ENCODE measurements around the gene CLEC18B. TPM values are rescaled to one million over a fixed set of nuclear protein-coding genes. Genes with fewer than 3 reads are reported as not detected.

The CLEC18B gene
- total and polyA plus RNA-seq, 2 of the 4 experiments (the other 2 are of a cell fraction): 0.17 TPM; not detected in 1

DNA sequence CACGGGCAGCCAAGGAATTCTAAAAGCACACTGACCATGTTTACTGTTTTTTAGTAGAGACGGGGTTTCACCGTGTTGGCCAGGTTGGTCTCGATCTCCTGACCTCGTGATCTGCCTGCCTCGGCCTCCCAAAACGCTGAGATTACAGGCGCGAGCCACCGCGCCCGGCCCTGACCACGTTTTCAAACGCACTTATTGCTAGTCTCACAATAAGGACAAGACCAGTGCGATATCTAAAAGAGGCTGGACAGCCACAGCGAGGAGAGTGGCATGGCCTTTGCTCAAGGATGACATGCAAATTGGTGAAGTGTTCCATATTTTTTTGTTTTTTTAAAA, 35.0 kb upstream of the CLEC18B start:
- Histone ChIP-seq H2AFZ (replicated peaks; ENCODE audit: low read length, poor library complexity) (no peak overlapping the region), H2AK9ac (replicated peaks; ENCODE audit: low read depth, low read length, poor library complexity) (no peak overlapping the region), H2BK15ac (ENCODE audit: low read depth, low read length) (no peak overlapping the region), H3K14ac (replicated peaks; ENCODE audit: low read depth, low read length) (no peak overlapping the region), H3K9me1 (ENCODE audit: insufficient read depth, low read length) (peaks cover 15% of the 10 kb centered on the region), H4K91ac (ENCODE audit: insufficient read depth, low read depth, low read length) (no peak overlapping the region), H3K23ac (ENCODE audit: low read depth, low read length) (no peak overlapping the region), H3K27ac (ENCODE audit: insufficient read depth, low read length) (no peak overlapping the region), H3K36me3 (ENCODE audit: control insufficient read depth, insufficient read depth, low read length) (peaks cover 48% of the 10 kb centered on the region), H3K18ac (ENCODE audit: low read depth, low read length) (no peak overlapping the region), H2BK20ac (ENCODE audit: low read depth, low read length) (no peak overlapping the region), H3K56ac (ENCODE audit: extremely low read depth, insufficient read depth, low read length) (no peak overlapping the region), H2BK5ac (ENCODE audit: low read depth, low read length, poor library complexity, severe bottlenecking) (no peak overlapping the region), H3K4ac (ENCODE audit: low read depth, low read length) (no peak overlapping the region), H3K27me3 (ENCODE audit: control insufficient read depth, insufficient read depth, low read length) (no peaks in the 10 kb centered on the region), H2AK5ac (ENCODE audit: low read depth, low read length) (no peak overlapping the region), H3K4me1 (ENCODE audit: control insufficient read depth, insufficient read depth, low read length) (no peaks in the 10 kb centered on the region), H3K9me3 (ENCODE audit: control insufficient read depth, insufficient read depth, low read length) (no peaks in the 10 kb centered on the region), H3K9ac (ENCODE audit: low read depth, low read length) (no peak overlapping the region), H3K4me2 (ENCODE audit: low read depth, low read length) (no peak overlapping the region), H3K79me1 (ENCODE audit: low read depth in 1 of 2, low read length in 2 of 2) (peaks cover 4 to 20% of the 10 kb centered on the region in 2 experiments; a peak in 3 of 4 replicates), H2BK120ac (ENCODE audit: low read depth, low read length) (no peak overlapping the region), H4K8ac (ENCODE audit: low read depth in 2 of 2, low read length in 2 of 2) (no peak overlapping the region), H4K20me1 (ENCODE audit: insufficient read depth, low read length) (no peaks in the 10 kb centered on the region), H3K4me3 (ENCODE audit: insufficient read depth, low read depth, low read length) (no peak overlapping the region), H4K5ac (ENCODE audit: low read depth, low read length) (no peak overlapping the region)
- no TSS peak for BruUV-seq (replicated peaks)
- dilution Hi-C loops (cut with HindIII; ENCODE audit: low sequenced_read_pairs, unreplicated experiment): no loop called here
- intact Hi-C loops (cut with micrococcal nuclease): no loop called here
- ATAC-seq (ENCODE audit: low read depth) (no peak), DNase-seq (no peak)
- no peak for TF ChIP-seq NFE2L2 (IDR thresholded peaks at IDR 0.05; ENCODE audit: low read depth, low read length)
- in situ Hi-C loops (cut with MboI; ENCODE audit: low sequenced_read_pairs): no loop called here
- CTCF ChIA-PET: no interaction called here
- WGBS, 2 experiments (ENCODE audit: extremely low coverage in 2 of 2, insufficient read length in 1 of 2): 96% methylated on average over 7 of the region's 16 CpGs; no CpG with 5 or more reads in 1 of the 2 experiments
- POLR2A ChIA-PET (ENCODE audit: unreplicated experiment): no interaction called here

Measured in IMR-90 (cell line).